Stimulated activated naive CD8-positive, alpha-beta T cell treated with anti-CD3 and anti-CD28 coated beads, Interleukin-15, amount 100 ng/mL, for 72 hours (primary cell): ENCODE data around the gene RAI14.
A peak's percentile ranks its signal among the peaks of the same experiment; 100 is the strongest.

Experiments
- ATAC-seq: fragments of 150-1000 bp; cut with Tn5 transposase; 2 replicates; pipeline ENCODE4 v1.10.0; 2021; ENCODE audit warnings: mild to moderate bottlenecking, moderate library complexity
- DNase-seq, 2 donors: peaks; one replicate each; pipeline ENCODE4 v3.0.0; 2021 to 2022
- H3K27ac Mint-ChIP-seq, 2 donors: one replicate each; pipeline ENCODE4 v1.8.0; 2022; ENCODE audit warnings: mild to moderate bottlenecking in 2 of 2, mixed read lengths in 2 of 2, moderate library complexity in 2 of 2
- H3K27me3 Mint-ChIP-seq: one replicate; pipeline ENCODE4 v1.8.0; 2022; ENCODE audit warnings: mixed read lengths
- H3K4me1 Mint-ChIP-seq: one replicate; pipeline ENCODE4 v1.8.0; 2022; ENCODE audit warnings: mild to moderate bottlenecking, mixed read lengths
- H3K4me3 Mint-ChIP-seq, 2 donors: one replicate each; pipeline ENCODE4 v1.8.0; 2022; ENCODE audit warnings: mild to moderate bottlenecking in 2 of 2, mixed read lengths in 2 of 2, moderate library complexity in 1 of 2
- H3K9me3 Mint-ChIP-seq, 2 donors: one replicate each; pipeline ENCODE4 v1.8.0; 2022; ENCODE audit warnings: mixed read lengths in 2 of 2

Gene RAI14

DNA sequence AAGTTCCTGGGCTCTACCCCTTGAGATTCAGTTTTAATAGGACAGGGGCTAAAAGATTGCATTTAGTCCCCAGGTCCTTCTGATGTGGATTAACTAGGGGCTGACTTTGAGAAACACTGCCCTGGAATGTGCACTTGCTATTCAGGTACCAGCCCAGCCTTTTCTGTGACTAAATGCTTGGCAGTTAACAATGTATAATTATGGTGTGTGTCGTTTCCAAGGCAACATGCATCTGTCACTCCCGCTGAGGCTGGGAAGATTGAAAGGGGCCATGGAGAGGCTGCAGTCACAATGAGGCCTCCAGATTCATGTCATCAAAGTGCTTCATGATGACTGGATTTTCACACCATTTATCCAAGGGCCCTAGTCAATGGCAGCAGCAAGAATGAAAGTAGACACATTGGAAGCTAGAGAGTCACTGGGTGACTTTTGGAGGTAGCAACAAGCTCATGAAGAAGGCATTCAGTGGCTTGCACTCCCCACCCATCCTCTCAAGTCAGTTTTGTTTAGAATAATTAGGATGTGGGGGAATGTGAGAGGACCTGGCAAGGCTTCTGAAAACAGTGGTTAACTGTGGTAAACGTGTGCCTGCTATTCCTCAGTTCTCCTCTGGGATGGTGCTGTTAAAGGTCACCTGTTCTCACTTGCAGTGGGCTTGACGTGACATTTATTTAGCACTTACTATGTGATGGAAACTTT, 28.3 kb downstream of the RAI14 start:
- Mint-ChIP-seq H3K27me3 (peaks cover 7% of the 10 kb centered on the region), H3K4me3 (no peak overlapping the region), H3K4me1 (no peaks in the 10 kb centered on the region), H3K27ac (no peak overlapping the region), H3K9me3 (no peaks in the 10 kb centered on the region)
- DNase-seq, result no peak
- ATAC-seq, result no peak

- Mint-ChIP-seq H3K4me1 (no peaks in the 10 kb centered on the region), H3K9me3 (no peaks in the 10 kb centered on the region), H3K4me3 (no peak overlapping the region), H3K27me3 (peaks cover 7% of the 10 kb centered on the region), H3K27ac (no peak overlapping the region)
- no peak for DNase-seq
- ATAC-seq, result no peak
These were observed 28.8 kb downstream of the RAI14 start for GRCh38 chr5:34684980-34685352.

DNA sequence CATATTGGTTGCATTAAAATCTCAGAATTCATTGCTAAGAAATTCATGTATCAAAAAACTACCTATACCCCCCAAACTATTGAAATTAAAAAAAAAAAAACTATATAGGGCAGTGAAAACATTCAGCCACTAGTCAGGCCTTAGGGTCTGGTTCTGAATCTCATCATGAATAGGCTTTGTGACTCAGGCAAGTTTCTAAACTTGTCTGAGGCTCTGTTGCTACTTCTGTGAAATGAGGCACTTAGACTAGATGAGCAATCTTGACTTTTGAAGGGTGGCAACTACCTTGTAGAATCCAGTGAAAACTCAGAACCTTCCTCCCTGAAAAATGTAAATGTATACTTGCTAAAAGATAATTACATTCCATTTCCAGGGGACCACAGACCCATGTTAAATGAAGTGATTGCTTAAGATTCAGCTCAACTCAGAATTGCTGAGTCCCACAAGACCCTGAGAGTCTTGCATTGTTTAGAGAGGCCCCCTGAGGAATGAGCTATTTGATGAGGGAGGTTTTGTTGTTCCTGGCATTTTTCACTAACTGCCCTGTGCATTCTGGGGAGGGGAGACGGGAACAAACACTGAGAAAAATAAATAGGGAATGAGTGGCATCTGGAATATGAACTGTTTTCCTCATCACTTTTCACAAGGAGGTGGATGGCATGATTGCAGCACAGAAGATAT, 29.5 kb downstream of the RAI14 start:
- Mint-ChIP-seq H3K4me1 (no peaks in the 10 kb centered on the region), H3K9me3 (no peaks in the 10 kb centered on the region)
- ATAC-seq, result no peak

DNA sequence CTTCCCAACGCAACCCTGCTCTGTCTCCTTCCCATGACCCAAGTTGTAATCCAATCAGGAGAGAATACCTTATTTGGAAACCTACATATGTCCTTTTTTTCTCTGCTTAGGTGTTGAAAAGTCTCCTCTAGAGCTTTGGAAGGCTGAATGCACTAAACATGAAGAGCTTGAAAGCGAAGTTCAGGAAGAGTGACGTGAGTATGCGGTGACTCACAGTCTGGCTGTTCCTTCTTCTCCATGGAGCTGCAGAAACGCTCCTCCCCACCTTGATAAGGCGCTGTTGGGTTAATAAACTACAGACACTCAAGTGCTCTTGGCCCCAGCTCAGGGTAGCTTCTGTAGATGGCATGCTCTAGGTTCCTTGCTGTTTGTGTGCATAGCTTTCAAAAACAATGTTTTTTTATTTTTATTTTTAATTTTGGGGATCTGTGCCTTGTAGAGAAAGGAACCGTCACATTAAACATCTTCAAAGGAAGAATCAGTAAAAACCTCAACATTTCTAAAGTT, 30.7 kb downstream of the RAI14 start:
- H3K9me3 Mint-ChIP-seq, result no peaks in the 10 kb centered on the region
- no peak for DNase-seq
- no peak for ATAC-seq
- H3K4me3 Mint-ChIP-seq, result no peak overlapping the region
- peaks cover 7% of the 10 kb centered on the region for H3K27me3 Mint-ChIP-seq
- H3K27ac Mint-ChIP-seq, result no peak overlapping the region
- H3K4me1 Mint-ChIP-seq, result no peaks in the 10 kb centered on the region

More for the DNA sequence above, 29.5 kb downstream of the RAI14 start:
- Mint-ChIP-seq H3K4me3 (no peak overlapping the region), H3K27me3 (peaks cover 7% of the 10 kb centered on the region), H3K27ac (no peak overlapping the region)
- DNase-seq, result no peak

DNA sequence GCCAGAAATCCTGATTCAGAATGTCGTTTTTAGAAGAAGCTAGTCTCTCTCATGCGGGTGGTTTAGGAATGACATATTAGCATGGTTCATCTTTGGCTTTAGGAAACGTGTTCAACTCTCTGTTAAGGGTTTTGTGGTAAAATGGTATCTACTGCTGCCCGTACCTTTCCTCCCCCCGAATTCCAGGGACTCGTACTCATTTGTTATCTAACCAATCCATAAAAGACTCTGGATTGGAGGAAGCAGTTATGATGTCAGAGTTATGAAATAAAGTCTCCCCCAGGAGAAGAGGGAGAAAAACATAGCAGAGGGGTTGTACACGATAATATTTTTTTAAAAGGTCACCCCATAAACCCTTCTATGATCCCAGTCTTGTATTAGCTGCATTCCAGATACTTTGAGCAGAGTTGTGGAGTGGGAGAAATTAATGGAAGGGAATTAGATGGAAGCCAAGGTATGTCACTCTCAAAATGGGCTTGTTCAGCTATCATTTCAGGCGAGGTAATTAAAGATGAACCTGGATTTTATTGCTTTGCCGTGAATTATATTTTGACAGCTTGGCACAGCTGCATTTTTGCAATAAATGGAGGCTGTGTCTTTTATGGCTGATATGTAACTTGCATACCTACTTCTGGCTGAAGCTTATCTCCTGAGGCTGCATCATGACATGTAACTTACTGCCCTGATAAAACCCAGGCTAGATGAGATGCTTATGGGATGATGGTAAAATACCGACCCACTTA, 31.3 kb downstream of the RAI14 start:
- no peaks in the 10 kb centered on the region for H3K9me3 Mint-ChIP-seq

GRCh38 chr5:34688015-34688810, 32.1 kb downstream of the RAI14 start:
- no peak for DNase-seq
- Mint-ChIP-seq H3K9me3 (no peaks in the 10 kb centered on the region), H3K27me3 (peaks cover 7% of the 10 kb centered on the region), H3K4me1 (no peaks in the 10 kb centered on the region), H3K27ac (no peak overlapping the region), H3K4me3 (no peak overlapping the region)
- ATAC-seq, result no peak

More for the DNA sequence above, 31.3 kb downstream of the RAI14 start:
- Mint-ChIP-seq H3K4me1 (no peaks in the 10 kb centered on the region), H3K27ac (no peak overlapping the region), H3K4me3 (no peak overlapping the region), H3K27me3 (peaks cover 7% of the 10 kb centered on the region)
- no peak for ATAC-seq
- DNase-seq, result no peak

GRCh38 chr5:34690301-34690700, 34.2 kb downstream of the RAI14 start:
- H3K4me1 Mint-ChIP-seq, result peaks cover 15% of the 10 kb centered on the region
- H3K27me3 Mint-ChIP-seq, result peaks cover 7% of the 10 kb centered on the region
- no peak for DNase-seq
- H3K27ac Mint-ChIP-seq, result no peak overlapping the region
- no peak overlapping the region for H3K4me3 Mint-ChIP-seq
- no peak for ATAC-seq
- no peaks in the 10 kb centered on the region for H3K9me3 Mint-ChIP-seq

DNA sequence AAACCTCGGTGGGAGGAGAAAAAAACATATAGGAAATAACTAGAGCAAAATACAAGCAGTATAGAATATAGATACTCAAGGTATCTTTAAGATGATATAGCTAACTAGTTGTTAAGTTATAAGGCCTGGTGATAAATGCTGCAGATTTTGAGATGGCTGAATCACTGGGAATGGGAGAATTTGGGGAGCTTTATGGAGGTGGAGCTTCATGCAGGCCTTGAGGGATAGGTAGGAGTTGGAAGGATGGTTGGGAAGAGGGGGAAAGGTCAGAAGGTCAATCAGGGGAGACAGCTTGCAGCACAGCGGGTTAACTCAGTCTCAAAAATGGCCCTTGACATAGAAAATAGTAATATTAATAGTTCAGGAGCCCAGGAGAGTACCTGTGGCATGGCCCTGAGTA, 34.8 kb downstream of the RAI14 start:
- Mint-ChIP-seq H3K4me1 (peaks cover 15% of the 10 kb centered on the region), H3K4me3 (no peak overlapping the region), H3K27me3 (peaks cover 3% of the 10 kb centered on the region), H3K27ac (no peak overlapping the region), H3K9me3 (no peaks in the 10 kb centered on the region)
- DNase-seq, result no peak
- no peak for ATAC-seq

- H3K4me3 Mint-ChIP-seq, result no peak overlapping the region
These were observed 35.2 kb downstream of the RAI14 start for GRCh38 chr5:34691326-34691725.

GRCh38 chr5:34692786-34693185, 36.7 kb downstream of the RAI14 start:
- DNase-seq (no peak), ATAC-seq (no peak)
- Mint-ChIP-seq H3K27ac (no peak overlapping the region), H3K4me3 (no peak overlapping the region), H3K9me3 (no peaks in the 10 kb centered on the region), H3K4me1 (peaks cover 15% of the 10 kb centered on the region), H3K27me3 (no peaks in the 10 kb centered on the region)

More at GRCh38 chr5:34691326-34691725, 35.2 kb downstream of the RAI14 start:
- DNase-seq, result no peak
- H3K4me1 Mint-ChIP-seq, result peaks cover 15% of the 10 kb centered on the region
- H3K27me3 Mint-ChIP-seq, result no peaks in the 10 kb centered on the region
- no peak for ATAC-seq
- no peak overlapping the region for H3K27ac Mint-ChIP-seq
- H3K9me3 Mint-ChIP-seq, result no peaks in the 10 kb centered on the region

DNA sequence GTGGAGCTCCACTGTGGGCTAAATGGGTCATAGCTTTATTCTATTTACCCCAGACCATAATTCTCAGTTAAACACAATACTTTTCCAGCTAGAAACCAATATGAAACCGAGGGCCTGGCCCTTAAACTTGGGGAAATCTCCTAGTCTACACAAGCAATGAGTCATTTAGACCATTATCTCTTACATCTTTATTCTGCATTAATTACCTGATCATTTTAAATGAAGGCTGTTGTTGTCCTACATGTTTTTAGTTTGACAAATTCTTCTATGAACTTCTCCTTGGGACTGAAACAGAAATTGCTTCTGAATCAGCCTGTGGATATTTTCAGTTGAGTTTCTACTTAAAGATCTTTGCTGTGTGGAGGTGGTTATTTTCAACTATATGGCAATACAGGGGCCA, 37.9 kb downstream of the RAI14 start:
- ATAC-seq (no peak), DNase-seq (no peak)
- no peak overlapping the region for H3K4me3 Mint-ChIP-seq
- no peaks in the 10 kb centered on the region for H3K27me3 Mint-ChIP-seq
- H3K27ac Mint-ChIP-seq, result no peak overlapping the region
- peaks cover 15% of the 10 kb centered on the region for H3K4me1 Mint-ChIP-seq
- H3K9me3 Mint-ChIP-seq, result no peaks in the 10 kb centered on the region

GRCh38 chr5:34694685-34695084, 38.6 kb downstream of the RAI14 start:
- H3K27me3 Mint-ChIP-seq, result no peaks in the 10 kb centered on the region
- H3K4me1 Mint-ChIP-seq, result peaks cover 15% of the 10 kb centered on the region
- no peak overlapping the region for H3K4me3 Mint-ChIP-seq
- no peaks in the 10 kb centered on the region for H3K9me3 Mint-ChIP-seq
- DNase-seq (no peak), ATAC-seq (no peak)
- peak overlapping the region; percentile 42 to 74 for H3K27ac Mint-ChIP-seq

DNA sequence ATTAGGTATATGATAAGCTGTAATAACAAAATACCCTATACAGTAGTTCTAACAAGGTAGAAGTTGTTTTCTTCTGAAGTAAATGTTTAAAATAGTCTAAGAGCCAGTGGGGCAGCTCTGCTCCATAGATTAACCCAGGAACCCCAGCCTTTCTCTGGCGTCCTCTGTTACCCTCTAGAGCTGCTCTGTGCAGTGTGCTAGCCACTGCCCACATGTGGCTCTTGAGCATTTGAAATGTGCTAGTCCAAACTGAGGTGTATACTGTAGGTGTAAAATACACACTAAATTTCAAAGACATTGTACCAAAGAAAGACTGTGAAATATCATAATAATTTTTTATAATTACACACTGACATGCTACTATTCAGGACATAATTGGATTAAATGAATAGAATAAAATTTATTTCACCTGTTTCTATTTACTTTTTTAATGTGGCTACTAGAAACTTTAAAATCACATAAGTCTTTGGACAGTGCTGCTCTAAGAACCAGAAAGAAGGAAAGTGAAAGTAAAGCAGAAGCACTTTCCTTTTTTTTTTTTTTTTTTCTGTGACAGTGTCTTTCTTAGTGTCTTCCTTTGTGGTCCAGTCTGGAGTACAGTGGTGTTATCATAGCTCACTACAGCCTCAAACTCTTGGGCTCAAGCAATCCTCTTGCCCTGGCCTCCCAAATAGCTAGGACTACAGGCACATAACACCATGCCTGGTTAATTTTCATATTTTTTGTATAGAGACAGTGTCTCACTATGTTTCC, 39.3 kb downstream of the RAI14 start:
- Mint-ChIP-seq H3K27me3 (no peaks in the 10 kb centered on the region), H3K9me3 (no peaks in the 10 kb centered on the region), H3K4me1 (peaks cover 15% of the 10 kb centered on the region), H3K27ac (no peak overlapping the region), H3K4me3 (no peak overlapping the region)
- DNase-seq (no peak), ATAC-seq (peak; percentile 76)

DNA sequence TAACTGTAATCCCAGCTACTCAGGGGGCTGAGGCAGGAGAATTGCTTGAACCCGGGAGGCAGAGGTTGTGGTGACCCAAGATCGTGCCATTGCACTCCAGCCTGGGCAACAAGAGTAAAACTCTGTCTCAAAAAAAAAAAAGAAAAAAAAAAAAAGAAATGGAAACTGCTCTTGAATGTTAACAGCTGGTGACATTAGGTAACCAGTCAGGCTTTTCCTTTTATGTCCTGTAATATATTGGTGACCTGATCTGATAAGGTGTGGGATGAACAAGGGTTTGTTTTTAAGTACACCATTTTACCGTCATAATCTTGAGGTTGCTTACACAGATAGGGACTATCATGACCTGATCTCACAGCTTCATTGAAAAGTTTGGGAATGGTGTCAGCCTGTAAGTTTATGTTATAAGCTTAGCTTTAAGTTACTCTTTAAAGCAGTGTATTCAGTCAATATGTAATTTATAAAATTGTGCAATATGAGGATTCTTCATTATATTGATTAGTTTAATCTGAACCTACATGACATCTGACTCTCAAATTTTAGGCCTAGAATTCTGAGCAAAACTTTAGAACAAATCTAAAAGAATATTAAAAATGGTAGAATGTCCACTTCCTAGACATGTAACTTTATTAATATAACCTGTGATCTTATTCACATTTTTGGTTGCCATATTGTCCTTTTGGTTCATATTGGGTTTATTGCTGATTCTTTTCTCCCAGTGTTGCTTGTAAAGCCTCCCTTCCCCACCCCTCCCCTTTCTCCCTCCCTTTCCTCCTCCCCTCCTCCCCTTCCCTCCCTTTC, 41.4 kb downstream of the RAI14 start:
- H3K4me3 Mint-ChIP-seq, result no peak overlapping the region
- H3K27me3 Mint-ChIP-seq, result no peaks in the 10 kb centered on the region
- H3K9me3 Mint-ChIP-seq, result no peaks in the 10 kb centered on the region
- no peak for ATAC-seq
- H3K27ac Mint-ChIP-seq, result no peak overlapping the region
- H3K4me1 Mint-ChIP-seq, result peaks cover 15% of the 10 kb centered on the region
- no peak for DNase-seq
